ENCODE results near the gene C14orf119. TPM values are rescaled to one million over a fixed set of nuclear protein-coding genes. Genes with fewer than 3 reads are reported as not detected.

C14orf119 gene
- total and polyA plus RNA-seq, 9 of the 15 experiments (the other 6 are each of a cell fraction or from before 2014, with no cell fraction given) = 36.7 to 251 (median 51.8) TPM

- no peak for TF ChIP-seq SIN3B (IDR thresholded peaks at IDR 0.05; ENCODE audit: low read depth)
- TF ChIP-seq, protein P1, sequence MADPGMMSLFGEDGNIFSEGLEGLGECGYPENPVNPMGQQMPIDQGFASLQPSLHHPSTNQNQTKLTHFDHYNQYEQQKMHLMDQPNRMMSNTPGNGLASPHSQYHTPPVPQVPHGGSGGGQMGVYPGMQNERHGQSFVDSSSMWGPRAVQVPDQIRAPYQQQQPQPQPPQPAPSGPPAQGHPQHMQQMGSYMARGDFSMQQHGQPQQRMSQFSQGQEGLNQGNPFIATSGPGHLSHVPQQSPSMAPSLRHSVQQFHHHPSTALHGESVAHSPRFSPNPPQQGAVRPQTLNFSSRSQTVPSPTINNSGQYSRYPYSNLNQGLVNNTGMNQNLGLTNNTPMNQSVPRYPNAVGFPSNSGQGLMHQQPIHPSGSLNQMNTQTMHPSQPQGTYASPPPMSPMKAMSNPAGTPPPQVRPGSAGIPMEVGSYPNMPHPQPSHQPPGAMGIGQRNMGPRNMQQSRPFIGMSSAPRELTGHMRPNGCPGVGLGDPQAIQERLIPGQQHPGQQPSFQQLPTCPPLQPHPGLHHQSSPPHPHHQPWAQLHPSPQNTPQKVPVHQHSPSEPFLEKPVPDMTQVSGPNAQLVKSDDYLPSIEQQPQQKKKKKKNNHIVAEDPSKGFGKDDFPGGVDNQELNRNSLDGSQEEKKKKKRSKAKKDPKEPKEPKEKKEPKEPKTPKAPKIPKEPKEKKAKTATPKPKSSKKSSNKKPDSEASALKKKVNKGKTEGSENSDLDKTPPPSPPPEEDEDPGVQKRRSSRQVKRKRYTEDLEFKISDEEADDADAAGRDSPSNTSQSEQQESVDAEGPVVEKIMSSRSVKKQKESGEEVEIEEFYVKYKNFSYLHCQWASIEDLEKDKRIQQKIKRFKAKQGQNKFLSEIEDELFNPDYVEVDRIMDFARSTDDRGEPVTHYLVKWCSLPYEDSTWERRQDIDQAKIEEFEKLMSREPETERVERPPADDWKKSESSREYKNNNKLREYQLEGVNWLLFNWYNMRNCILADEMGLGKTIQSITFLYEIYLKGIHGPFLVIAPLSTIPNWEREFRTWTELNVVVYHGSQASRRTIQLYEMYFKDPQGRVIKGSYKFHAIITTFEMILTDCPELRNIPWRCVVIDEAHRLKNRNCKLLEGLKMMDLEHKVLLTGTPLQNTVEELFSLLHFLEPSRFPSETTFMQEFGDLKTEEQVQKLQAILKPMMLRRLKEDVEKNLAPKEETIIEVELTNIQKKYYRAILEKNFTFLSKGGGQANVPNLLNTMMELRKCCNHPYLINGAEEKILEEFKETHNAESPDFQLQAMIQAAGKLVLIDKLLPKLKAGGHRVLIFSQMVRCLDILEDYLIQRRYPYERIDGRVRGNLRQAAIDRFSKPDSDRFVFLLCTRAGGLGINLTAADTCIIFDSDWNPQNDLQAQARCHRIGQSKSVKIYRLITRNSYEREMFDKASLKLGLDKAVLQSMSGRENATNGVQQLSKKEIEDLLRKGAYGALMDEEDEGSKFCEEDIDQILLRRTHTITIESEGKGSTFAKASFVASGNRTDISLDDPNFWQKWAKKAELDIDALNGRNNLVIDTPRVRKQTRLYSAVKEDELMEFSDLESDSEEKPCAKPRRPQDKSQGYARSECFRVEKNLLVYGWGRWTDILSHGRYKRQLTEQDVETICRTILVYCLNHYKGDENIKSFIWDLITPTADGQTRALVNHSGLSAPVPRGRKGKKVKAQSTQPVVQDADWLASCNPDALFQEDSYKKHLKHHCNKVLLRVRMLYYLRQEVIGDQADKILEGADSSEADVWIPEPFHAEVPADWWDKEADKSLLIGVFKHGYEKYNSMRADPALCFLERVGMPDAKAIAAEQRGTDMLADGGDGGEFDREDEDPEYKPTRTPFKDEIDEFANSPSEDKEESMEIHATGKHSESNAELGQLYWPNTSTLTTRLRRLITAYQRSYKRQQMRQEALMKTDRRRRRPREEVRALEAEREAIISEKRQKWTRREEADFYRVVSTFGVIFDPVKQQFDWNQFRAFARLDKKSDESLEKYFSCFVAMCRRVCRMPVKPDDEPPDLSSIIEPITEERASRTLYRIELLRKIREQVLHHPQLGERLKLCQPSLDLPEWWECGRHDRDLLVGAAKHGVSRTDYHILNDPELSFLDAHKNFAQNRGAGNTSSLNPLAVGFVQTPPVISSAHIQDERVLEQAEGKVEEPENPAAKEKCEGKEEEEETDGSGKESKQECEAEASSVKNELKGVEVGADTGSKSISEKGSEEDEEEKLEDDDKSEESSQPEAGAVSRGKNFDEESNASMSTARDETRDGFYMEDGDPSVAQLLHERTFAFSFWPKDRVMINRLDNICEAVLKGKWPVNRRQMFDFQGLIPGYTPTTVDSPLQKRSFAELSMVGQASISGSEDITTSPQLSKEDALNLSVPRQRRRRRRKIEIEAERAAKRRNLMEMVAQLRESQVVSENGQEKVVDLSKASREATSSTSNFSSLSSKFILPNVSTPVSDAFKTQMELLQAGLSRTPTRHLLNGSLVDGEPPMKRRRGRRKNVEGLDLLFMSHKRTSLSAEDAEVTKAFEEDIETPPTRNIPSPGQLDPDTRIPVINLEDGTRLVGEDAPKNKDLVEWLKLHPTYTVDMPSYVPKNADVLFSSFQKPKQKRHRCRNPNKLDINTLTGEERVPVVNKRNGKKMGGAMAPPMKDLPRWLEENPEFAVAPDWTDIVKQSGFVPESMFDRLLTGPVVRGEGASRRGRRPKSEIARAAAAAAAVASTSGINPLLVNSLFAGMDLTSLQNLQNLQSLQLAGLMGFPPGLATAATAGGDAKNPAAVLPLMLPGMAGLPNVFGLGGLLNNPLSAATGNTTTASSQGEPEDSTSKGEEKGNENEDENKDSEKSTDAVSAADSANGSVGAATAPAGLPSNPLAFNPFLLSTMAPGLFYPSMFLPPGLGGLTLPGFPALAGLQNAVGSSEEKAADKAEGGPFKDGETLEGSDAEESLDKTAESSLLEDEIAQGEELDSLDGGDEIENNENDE (IDR thresholded peaks at IDR 0.05; ENCODE audit: low read depth, low read length) = no peak
- no peak for TF ChIP-seq SOX6 (IDR thresholded peaks at IDR 0.05)
- no peak for TF ChIP-seq ZFP30 (CRISPR knock-in tag; IDR thresholded peaks at IDR 0.05; ENCODE audit: borderline replicate concordance)
- TF ChIP-seq RB1 (IDR thresholded peaks at IDR 0.05; ENCODE audit: low read depth) = peak; percentile 85; the same call in 1 of the 2 replicates
- no peak for TF ChIP-seq DEAF1 (CRISPR knock-in tag; IDR thresholded peaks at IDR 0.05)
- TF ChIP-seq L3MBTL2 (IDR thresholded peaks at IDR 0.05) = no peak
- TF ChIP-seq MXD1 (CRISPR knock-in tag; IDR thresholded peaks at IDR 0.05; ENCODE audit: borderline replicate concordance, poor library complexity, severe bottlenecking) = no peak
- TF ChIP-seq RBFOX2 (IDR thresholded peaks at IDR 0.05; ENCODE audit: low read depth, low read length) = peak; percentile 58; the same call in 1 of the 2 replicates
- TF ChIP-seq CCAR2 (IDR thresholded peaks at IDR 0.05; ENCODE audit: low read depth, low read length) = no peak
- no peak for TF ChIP-seq NFYB (IDR thresholded peaks at IDR 0.05; ENCODE audit: extremely low read depth, insufficient read length)
- TF ChIP-seq ZC3H4 (CRISPR knock-in tag; IDR thresholded peaks at IDR 0.05; ENCODE audit: borderline replicate concordance) = no peak
- TF ChIP-seq ZNF282 (CRISPR knock-in tag; IDR thresholded peaks at IDR 0.05) = no peak
- TF ChIP-seq RAD21 (CRISPR knock-in tag; conservative IDR thresholded peaks at IDR 0.05 in 1 of 2, IDR thresholded peaks at IDR 0.05 in 1 of 2) = no peak
Measured at GRCh38 chr14:23056956-23057756, 38.1 kb upstream of the C14orf119 start, which contains the start of gene CDH24 (continued).

Data from K562 (cell line).